HepG2 (cell line): Measurements from ENCODE around the gene SYDE1. TPM values are rescaled to one million over a fixed set of nuclear protein-coding genes. Genes with fewer than 3 reads are reported as not detected.

Experiments used
- FIP1L1 ChIP-seq: fragments of 200-400 bp; formaldehyde crosslinking; IDR thresholded peaks from 2 replicates; pipeline ENCODE4 v1.6.1; 2018; ENCODE audit warnings: low read depth, mild to moderate bottlenecking, low read length, moderate library complexity, borderline replicate concordance; ENCODE audit not compliant: insufficient read depth
- GLI4 ChIP-seq: sonication (generic); formaldehyde crosslinking; IDR thresholded peaks from 2 replicates; pipeline ENCODE4 v1.5.1; 2020; ENCODE audit warnings: missing genetic modification reagents, mild to moderate bottlenecking, moderate library complexity, borderline replicate concordance
- TARDBP ChIP-seq: sonication (generic); formaldehyde crosslinking; IDR thresholded peaks from 2 replicates; pipeline ENCODE4 v1.8.0; 2022; ENCODE audit warnings: mild to moderate bottlenecking, missing genetic modification reagents
- ZBTB21 ChIP-seq: sonication (generic); formaldehyde crosslinking; IDR thresholded peaks from 2 replicates; pipeline ENCODE4 v1.4.0; 2020; ENCODE audit warnings: missing genetic modification reagents
- ZNF207 ChIP-seq: fragments of 450-650 bp; IDR thresholded peaks from 2 replicates; pipeline ENCODE4 v1.6.1; 2016; ENCODE audit warnings: antibody characterized with exemption, borderline replicate concordance
- polyA plus RNA-seq, 8 experiments: library from polyadenylated mRNA; depleted of rRNA in 3 of 8; stranded (reverse) in 7 of 8; unstranded in 1 of 8; fragments of >200 nt; fragmentation: Illumina TruSeq in 4 of 8; extraction: Trizol in 4 of 8; gene quantifications; 2 replicates each; pipeline versions ENCODE4 v1.2.1 to v1.2.3, GENCODE V29; 2011 to 2016; ENCODE audit warnings: low read depth in 4 of 8, missing spikeins in 1 of 8, mixed read lengths in 1 of 8; ENCODE audit not compliant: insufficient read depth in 1 of 8
- total RNA-seq, 5 experiments: library from RNA; depleted of rRNA; stranded (reverse); fragments of >200 nt; fragmentation: Illumina TruSeq; extraction: Trizol; gene quantifications; 2 replicates each; pipeline ENCODE4 v1.2.3, GENCODE V29; 2016; ENCODE audit warnings: low read depth in 1 of 5
- TF ChIP-seq, protein P1 (sequence below): sonication (generic); formaldehyde crosslinking; conservative IDR thresholded peaks from 2 replicates; pipeline ENCODE4 v1.8.0; 2022; ENCODE audit warnings: low read depth, missing genetic modification reagents
- TF ChIP-seq, protein P2 (sequence below): sonication (generic); formaldehyde crosslinking; IDR thresholded peaks from 2 replicates; pipeline ENCODE4 v1.4.0; 2020; ENCODE audit warnings: missing genetic modification reagents, borderline replicate concordance

SYDE1 gene
- total and polyA plus RNA-seq, 2 of the 13 experiments (the other 11 are each of a cell fraction or from before 2014, with no cell fraction given) = 4.3 to 13.6 TPM

DNA sequence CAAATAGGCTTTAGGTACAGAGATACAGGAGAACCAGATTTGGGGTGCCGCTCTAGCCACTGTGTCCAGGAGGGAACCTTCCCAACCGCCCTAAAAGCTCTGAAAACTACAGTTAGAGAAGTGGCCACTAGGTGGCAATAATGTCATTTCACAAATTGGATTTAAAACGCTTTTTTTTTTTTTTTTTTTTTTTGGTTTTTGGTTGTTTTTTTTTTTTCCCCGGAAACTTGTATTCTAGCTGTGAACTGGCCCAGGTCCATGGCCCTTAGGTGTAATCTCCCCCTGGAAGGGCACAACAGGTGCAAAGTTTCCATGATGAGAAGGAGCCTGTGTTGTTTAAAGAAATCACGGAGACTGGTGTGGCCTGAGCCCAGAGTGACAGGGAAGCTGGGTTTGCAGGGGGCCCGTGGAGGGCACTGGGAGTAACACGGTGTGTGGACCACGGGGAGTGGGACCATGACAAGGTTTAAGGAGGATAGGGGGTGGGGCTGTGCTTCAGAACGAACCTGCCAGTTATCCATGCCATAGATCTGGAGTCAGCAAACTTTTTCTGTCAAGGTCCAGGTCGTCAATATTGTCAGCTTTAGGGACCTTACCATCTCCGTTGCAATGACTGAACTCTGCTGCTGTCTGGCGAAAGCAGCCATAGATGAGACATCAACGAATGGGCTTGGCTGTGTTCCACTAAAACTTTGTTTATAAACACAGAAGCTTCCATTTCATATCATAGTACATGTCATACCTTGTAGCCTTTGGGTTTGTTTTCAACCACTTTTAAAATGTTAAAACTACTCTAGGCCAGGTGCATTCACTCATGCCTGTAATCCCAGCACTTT lies 15.1 kb upstream of the SYDE1 start (continued):
- TF ChIP-seq, protein P1, sequence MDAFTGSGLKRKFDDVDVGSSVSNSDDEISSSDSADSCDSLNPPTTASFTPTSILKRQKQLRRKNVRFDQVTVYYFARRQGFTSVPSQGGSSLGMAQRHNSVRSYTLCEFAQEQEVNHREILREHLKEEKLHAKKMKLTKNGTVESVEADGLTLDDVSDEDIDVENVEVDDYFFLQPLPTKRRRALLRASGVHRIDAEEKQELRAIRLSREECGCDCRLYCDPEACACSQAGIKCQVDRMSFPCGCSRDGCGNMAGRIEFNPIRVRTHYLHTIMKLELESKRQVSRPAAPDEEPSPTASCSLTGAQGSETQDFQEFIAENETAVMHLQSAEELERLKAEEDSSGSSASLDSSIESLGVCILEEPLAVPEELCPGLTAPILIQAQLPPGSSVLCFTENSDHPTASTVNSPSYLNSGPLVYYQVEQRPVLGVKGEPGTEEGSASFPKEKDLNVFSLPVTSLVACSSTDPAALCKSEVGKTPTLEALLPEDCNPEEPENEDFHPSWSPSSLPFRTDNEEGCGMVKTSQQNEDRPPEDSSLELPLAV (CRISPR knock-in tag) = no peak
- no peak for TF ChIP-seq FIP1L1
- TF ChIP-seq, protein P2, sequence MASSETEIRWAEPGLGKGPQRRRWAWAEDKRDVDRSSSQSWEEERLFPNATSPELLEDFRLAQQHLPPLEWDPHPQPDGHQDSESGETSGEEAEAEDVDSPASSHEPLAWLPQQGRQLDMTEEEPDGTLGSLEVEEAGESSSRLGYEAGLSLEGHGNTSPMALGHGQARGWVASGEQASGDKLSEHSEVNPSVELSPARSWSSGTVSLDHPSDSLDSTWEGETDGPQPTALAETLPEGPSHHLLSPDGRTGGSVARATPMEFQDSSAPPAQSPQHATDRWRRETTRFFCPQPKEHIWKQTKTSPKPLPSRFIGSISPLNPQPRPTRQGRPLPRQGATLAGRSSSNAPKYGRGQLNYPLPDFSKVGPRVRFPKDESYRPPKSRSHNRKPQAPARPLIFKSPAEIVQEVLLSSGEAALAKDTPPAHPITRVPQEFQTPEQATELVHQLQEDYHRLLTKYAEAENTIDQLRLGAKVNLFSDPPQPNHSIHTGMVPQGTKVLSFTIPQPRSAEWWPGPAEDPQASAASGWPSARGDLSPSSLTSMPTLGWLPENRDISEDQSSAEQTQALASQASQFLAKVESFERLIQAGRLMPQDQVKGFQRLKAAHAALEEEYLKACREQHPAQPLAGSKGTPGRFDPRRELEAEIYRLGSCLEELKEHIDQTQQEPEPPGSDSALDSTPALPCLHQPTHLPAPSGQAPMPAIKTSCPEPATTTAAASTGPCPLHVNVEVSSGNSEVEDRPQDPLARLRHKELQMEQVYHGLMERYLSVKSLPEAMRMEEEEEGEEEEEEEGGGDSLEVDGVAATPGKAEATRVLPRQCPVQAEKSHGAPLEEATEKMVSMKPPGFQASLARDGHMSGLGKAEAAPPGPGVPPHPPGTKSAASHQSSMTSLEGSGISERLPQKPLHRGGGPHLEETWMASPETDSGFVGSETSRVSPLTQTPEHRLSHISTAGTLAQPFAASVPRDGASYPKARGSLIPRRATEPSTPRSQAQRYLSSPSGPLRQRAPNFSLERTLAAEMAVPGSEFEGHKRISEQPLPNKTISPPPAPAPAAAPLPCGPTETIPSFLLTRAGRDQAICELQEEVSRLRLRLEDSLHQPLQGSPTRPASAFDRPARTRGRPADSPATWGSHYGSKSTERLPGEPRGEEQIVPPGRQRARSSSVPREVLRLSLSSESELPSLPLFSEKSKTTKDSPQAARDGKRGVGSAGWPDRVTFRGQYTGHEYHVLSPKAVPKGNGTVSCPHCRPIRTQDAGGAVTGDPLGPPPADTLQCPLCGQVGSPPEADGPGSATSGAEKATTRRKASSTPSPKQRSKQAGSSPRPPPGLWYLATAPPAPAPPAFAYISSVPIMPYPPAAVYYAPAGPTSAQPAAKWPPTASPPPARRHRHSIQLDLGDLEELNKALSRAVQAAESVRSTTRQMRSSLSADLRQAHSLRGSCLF (CRISPR knock-in tag) = no peak
- TF ChIP-seq GLI4 (CRISPR knock-in tag) = no peak
- TF ChIP-seq TARDBP = no peak
- no peak for TF ChIP-seq ZNF207
- no peak for TF ChIP-seq ZBTB21 (CRISPR knock-in tag)
